ENCODE results near the gene PPIF. TPM values are rescaled to one million over a fixed set of nuclear protein-coding genes. Genes with fewer than 3 reads are reported as not detected.

Gene PPIF
- total and polyA plus RNA-seq, 2 donors (not counting 1 experiment from before 2014, with no cell fraction given), result 50.4 to 100 TPM

DNA sequence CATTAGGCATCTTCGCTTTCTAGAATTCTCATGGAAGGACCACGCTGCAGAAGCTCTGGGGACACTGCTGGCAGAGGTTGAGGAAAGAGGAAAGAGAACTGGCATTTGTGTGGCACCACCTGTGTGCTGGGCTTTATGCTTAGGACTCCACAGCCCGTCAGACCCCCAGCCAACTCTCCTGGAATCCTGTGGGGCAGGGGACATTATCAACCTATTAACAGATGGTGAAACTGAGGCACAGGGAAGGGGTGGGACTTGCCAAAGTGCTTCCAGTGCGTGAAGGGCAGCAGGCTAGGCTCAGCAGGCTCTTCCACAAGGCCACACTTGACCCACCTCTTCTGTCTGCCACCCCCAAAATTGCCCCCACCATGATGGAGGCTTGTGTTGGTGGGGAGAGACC, 51.4 kb downstream of the PPIF start:
- ChIA-PET CTCF (no interaction called here), POLR2A (no interaction called here)
- WGBS (ENCODE audit: insufficient coverage), result 87% methylated on average over 3 of the region's 4 CpGs
- intact Hi-C loops (cut with micrococcal nuclease), result no loop called here
- Histone ChIP-seq H3K9me3 (ENCODE audit: control extremely low read depth in 1 of 3, control insufficient read depth in 2 of 3, insufficient read depth in 1 of 3, low read length in 2 of 3) (peaks cover 0 to 2% (median 0%) of the 10 kb centered on the region in 3 donors), H3K4me3 (ENCODE audit: control extremely low read depth in 1 of 5, extremely low read depth in 1 of 5, insufficient read depth in 1 of 5, low read depth in 2 of 5, low read length in 4 of 5) (no peak overlapping the region), H3K4me2 (replicated peaks; ENCODE audit: low read depth, low read length, poor library complexity, severe bottlenecking) (no peak overlapping the region), H3K4me1 (ENCODE audit: control insufficient read depth in 2 of 2, insufficient read depth in 2 of 2, low read length in 2 of 2) (no peaks in the 10 kb centered on the region), H4K20me1 (ENCODE audit: control insufficient read depth, insufficient read depth, low read length, poor library complexity, severe bottlenecking) (no peaks in the 10 kb centered on the region), H3K79me2 (ENCODE audit: control insufficient read depth, insufficient read depth, low read length) (no peaks in the 10 kb centered on the region), H3K36me3 (replicated peaks in 1 of 2; ENCODE audit: control extremely low read depth in 1 of 2, control insufficient read depth in 1 of 2, extremely low read depth in 1 of 2, insufficient read depth in 2 of 2, low read length in 1 of 2) (no peaks in the 10 kb centered on the region), H3K27ac (ENCODE audit: low read length in 2 of 2) (no peak overlapping the region), H2AFZ (ENCODE audit: insufficient read depth, low read depth, low read length, poor library complexity, severe bottlenecking) (no peak overlapping the region), H3K27me3 (replicated peaks in 1 of 4; ENCODE audit: control extremely low read depth in 1 of 4, control insufficient read depth in 3 of 4, insufficient read depth in 4 of 4, low read length in 3 of 4) (peaks cover 0 to 2% (median 0%) of the 10 kb centered on the region in 4 experiments), H3K9ac (ENCODE audit: low read length) (no peak overlapping the region)
- H3K4me1 Mint-ChIP-seq, result no peaks in the 10 kb centered on the region
- DNase-seq (no peak), ATAC-seq (ENCODE audit: low read depth) (no peak)
- no peak overlapping the region for H3K4me3 Mint-ChIP-seq
- no peaks in the 10 kb centered on the region for H3K9me3 Mint-ChIP-seq (ENCODE audit: insufficient read depth)
- no peaks in the 10 kb centered on the region for H3K27me3 Mint-ChIP-seq
- TF ChIP-seq CTCF (IDR thresholded peaks at IDR 0.05), result no peak
- TF ChIP-seq EZH2 (IDR thresholded peaks at IDR 0.05; ENCODE audit: borderline replicate concordance, insufficient read depth, low read depth, low read length, poor library complexity, severe bottlenecking), result no peak
- H3K27ac Mint-ChIP-seq, result no peak overlapping the region

GRCh38 chr10:79399223-79399831, 52.1 kb downstream of the PPIF start:
- intact Hi-C loops (cut with micrococcal nuclease), result no loop called here
- Histone ChIP-seq H3K9me3 (ENCODE audit: control extremely low read depth in 1 of 3, control insufficient read depth in 2 of 3, insufficient read depth in 1 of 3, low read length in 2 of 3) (no peaks in the 10 kb centered on the region), H3K79me2 (ENCODE audit: control insufficient read depth, insufficient read depth, low read length) (no peaks in the 10 kb centered on the region), H3K4me1 (ENCODE audit: control insufficient read depth in 2 of 2, insufficient read depth in 2 of 2, low read length in 2 of 2) (no peaks in the 10 kb centered on the region), H3K4me2 (replicated peaks; ENCODE audit: low read depth, low read length, poor library complexity, severe bottlenecking) (no peak overlapping the region), H3K9ac (ENCODE audit: low read length) (no peak overlapping the region), H2AFZ (ENCODE audit: insufficient read depth, low read depth, low read length, poor library complexity, severe bottlenecking) (no peak overlapping the region), H3K4me3 (ENCODE audit: control extremely low read depth in 1 of 5, extremely low read depth in 1 of 5, insufficient read depth in 1 of 5, low read depth in 2 of 5, low read length in 4 of 5) (no peak overlapping the region), H3K27me3 (replicated peaks in 1 of 4; ENCODE audit: control extremely low read depth in 1 of 4, control insufficient read depth in 3 of 4, insufficient read depth in 4 of 4, low read length in 3 of 4) (peaks cover 0 to 4% (median 1%) of the 10 kb centered on the region in 4 experiments), H4K20me1 (ENCODE audit: control insufficient read depth, insufficient read depth, low read length, poor library complexity, severe bottlenecking) (no peaks in the 10 kb centered on the region), H3K27ac (ENCODE audit: low read length in 2 of 2) (no peak overlapping the region), H3K36me3 (replicated peaks in 1 of 2; ENCODE audit: control extremely low read depth in 1 of 2, control insufficient read depth in 1 of 2, extremely low read depth in 1 of 2, insufficient read depth in 2 of 2, low read length in 1 of 2) (no peaks in the 10 kb centered on the region)
- Mint-ChIP-seq H3K4me1 (no peaks in the 10 kb centered on the region), H3K9me3 (ENCODE audit: insufficient read depth) (no peaks in the 10 kb centered on the region), H3K27me3 (no peaks in the 10 kb centered on the region), H3K27ac (no peak overlapping the region), H3K4me3 (no peak overlapping the region)
- TF ChIP-seq EZH2 (IDR thresholded peaks at IDR 0.05; ENCODE audit: borderline replicate concordance, insufficient read depth, low read depth, low read length, poor library complexity, severe bottlenecking) (no peak), CTCF (IDR thresholded peaks at IDR 0.05) (no peak)
- ChIA-PET POLR2A (no interaction called here), CTCF (no interaction called here)
- DNase-seq, result no peak
- ATAC-seq (ENCODE audit: low read depth), result no peak
- WGBS (ENCODE audit: insufficient coverage), result 50% methylated on average over 12 of the region's 15 CpGs
